K562 (cell line): Measurements from ENCODE around the gene FCHO1. TPM values are rescaled to one million over a fixed set of nuclear protein-coding genes. Genes with fewer than 3 reads are reported as not detected.

Experiments
- ATAC-seq: fragments of 200-7000 bp; cut with Tn5 transposase; 3 replicates; pipeline ENCODE4 v1.9.1; 2020; ENCODE audit warnings: moderate library complexity
- BruUV-seq: library from RNA; stranded (reverse); fragments of 400-500 nt; replicated peaks from 2 replicates; lab custom pipeline; 2021; lab: Mats Ljungman, UMichigan
- CTCF ChIA-PET: fragments of 300-600 bp; formaldehyde crosslinking; extraction: SDS; loops from one replicate; lab custom pipeline; 2021; ENCODE audit warnings: low intra/inter-chr PET ratio; lab: Yijun Ruan, JAX
- POLR2A ChIA-PET: fragments of 300-600, 350-650 bp; sonication (Branson Sonifier 250); formaldehyde crosslinking; extraction: SDS; loops from one replicate; lab custom pipeline; 2021; ENCODE audit warnings: antibody characterized with exemption, inconsistent platforms; lab: Yijun Ruan, JAX
- DNase-seq, 4 experiments: peaks; one replicate each; pipeline versions ENCODE4 v3.0.0 to v3.0.0-alpha.2; 2011 to 2018; ENCODE audit warnings: low spot score in 3 of 4, mixed read lengths in 3 of 4; ENCODE audit errors: extremely low read depth in 1 of 4
- FAIRE-seq: peaks from 2 replicates; lab custom pipeline; 2011; peaks lifted over from hg19 to GRCh38; lab: Jason Lieb, UNC
- H2AFZ ChIP-seq: 2 replicates; pipeline ENCODE4 v1.6.0; 2011; ENCODE audit warnings: low read depth, low read length, control low read depth, inconsistent platforms
- H3K27ac ChIP-seq: fragments of 200-600 bp; 3 replicates; pipeline ENCODE4 v1.8.0; 2011; ENCODE audit warnings: low read depth, mild to moderate bottlenecking, control low read depth, inconsistent platforms, low read length, moderate library complexity, mixed read lengths; ENCODE audit errors: extremely low read depth
- H3K27me3 ChIP-seq, 2 experiments: fragments of 300-600 bp in 1 of 2; 2 replicates in 1 of 2; 3 replicates in 1 of 2; pipeline versions ENCODE4 v1.6.0 to v1.8.0; 2011; ENCODE audit warnings: inconsistent platforms in 2 of 2, low read length in 2 of 2, mild to moderate bottlenecking in 1 of 2, mixed read lengths in 1 of 2, moderate library complexity in 1 of 2; ENCODE audit not compliant: control insufficient read depth in 2 of 2, insufficient read depth in 2 of 2
- H3K36me3 ChIP-seq: fragments of 300-600 bp; 3 replicates; pipeline ENCODE4 v1.8.0; 2011; ENCODE audit warnings: mild to moderate bottlenecking, low read length, inconsistent platforms; ENCODE audit not compliant: control insufficient read depth, insufficient read depth
- H3K4me1 ChIP-seq, 2 experiments: fragments of 200-600 bp in 1 of 2; replicated peaks in 1 of 2; 2 replicates in 1 of 2; 3 replicates in 1 of 2; pipeline versions ENCODE4 v1.5.1 to v1.8.0; 2011; ENCODE audit warnings: inconsistent platforms in 2 of 2, low read length in 2 of 2, mild to moderate bottlenecking in 1 of 2, mixed read lengths in 1 of 2, moderate library complexity in 1 of 2; ENCODE audit not compliant: control insufficient read depth in 2 of 2, insufficient read depth in 2 of 2
- H3K4me2 ChIP-seq: 2 replicates; pipeline ENCODE4 v1.6.1; 2011; ENCODE audit warnings: low read length, control low read depth, inconsistent platforms, mixed read lengths; ENCODE audit not compliant: insufficient read depth
- H3K4me3 ChIP-seq: fragments of 200-600 bp; sonication (generic), shearing (Covaris generic); 2 replicates; pipeline ENCODE4 v1.5.1; 2016; ENCODE audit warnings: control low read depth, inconsistent platforms
- H3K79me2 ChIP-seq: fragments of 200-600 bp; 3 replicates; pipeline ENCODE4 v1.8.0; 2011; ENCODE audit warnings: low read length, inconsistent platforms; ENCODE audit not compliant: control insufficient read depth, insufficient read depth
- H3K9ac ChIP-seq, 2 experiments: 2 replicates each; pipeline versions ENCODE4 v1.6.0 to v1.6.1; 2011; ENCODE audit warnings: low read depth in 2 of 2, low read length in 2 of 2, control low read depth in 1 of 2, inconsistent platforms in 1 of 2, mild to moderate bottlenecking in 1 of 2, mixed read lengths in 1 of 2; ENCODE audit not compliant: insufficient read depth in 1 of 2
- H3K9me1 ChIP-seq: one replicate; pipeline ENCODE4 v1.6.0; 2011; ENCODE audit warnings: inconsistent platforms, mild to moderate bottlenecking, low read length, moderate library complexity; ENCODE audit not compliant: control insufficient read depth, insufficient read depth
- H3K9me3 ChIP-seq: replicated peaks from 2 replicates; pipeline ENCODE4 v1.5.1; 2011; ENCODE audit warnings: low read depth, low read length, inconsistent platforms; ENCODE audit not compliant: control insufficient read depth, insufficient read depth
- H4K20me1 ChIP-seq: replicated peaks from 2 replicates; pipeline ENCODE4 v1.6.1; 2011; ENCODE audit warnings: low read length, inconsistent platforms, mixed read lengths; ENCODE audit not compliant: control insufficient read depth, insufficient read depth
- BDP1 ChIP-seq: IDR thresholded peaks from 3 replicates; pipeline ENCODE4 v1.6.1; 2011; ENCODE audit not compliant: insufficient read length, insufficient read depth
- DIDO1 ChIP-seq: fragments of 450-650 bp; IDR thresholded peaks from 2 replicates; pipeline ENCODE4 v1.6.1; 2016; ENCODE audit warnings: low read depth, missing biosample characterization, missing genetic modification characterization
- FOXA1 ChIP-seq: fragments of 450-650 bp; IDR thresholded peaks from 2 replicates; pipeline ENCODE4 v1.6.1; 2016; ENCODE audit warnings: mild to moderate bottlenecking, borderline replicate concordance
- KAT8 ChIP-seq: fragments of 450-650 bp; IDR thresholded peaks from 2 replicates; pipeline ENCODE4 v1.6.1; 2016; ENCODE audit warnings: low read depth, mild to moderate bottlenecking
- NR4A1 ChIP-seq, 2 experiments: fragments of 250-450 bp in 1 of 2; fragments of 450-650 bp in 1 of 2; sonication (Bioruptor Pico) in 1 of 2; IDR thresholded peaks; 2 replicates each; pipeline versions ENCODE4 v1.4.0 to v1.6.1; 2016 to 2020; ENCODE audit warnings: mild to moderate bottlenecking in 2 of 2, missing compliant biosample characterization in 1 of 2, missing genetic modification characterization in 1 of 2, moderate library complexity in 1 of 2
- PCBP2 ChIP-seq: fragments of 200-400 bp; formaldehyde crosslinking; IDR thresholded peaks from 2 replicates; pipeline ENCODE4 v1.6.1; 2018; ENCODE audit warnings: low read length, low read depth, mild to moderate bottlenecking, moderate library complexity; ENCODE audit not compliant: poor library complexity, severe bottlenecking
- POLR2B ChIP-seq: fragments of 450-650 bp; IDR thresholded peaks from 2 replicates; pipeline ENCODE4 v1.6.1; 2018; ENCODE audit warnings: low read depth; ENCODE audit not compliant: partially characterized antibody
- SAFB ChIP-seq: fragments of 200-400 bp; formaldehyde crosslinking; IDR thresholded peaks from 2 replicates; pipeline ENCODE4 v1.6.1; 2017; ENCODE audit warnings: low read depth, low read length, borderline replicate concordance
- TAF1 ChIP-seq: IDR thresholded peaks from 2 replicates; pipeline ENCODE4 v1.6.1; 2011; ENCODE audit warnings: mild to moderate bottlenecking, low read length, moderate library complexity; ENCODE audit not compliant: insufficient read depth, control insufficient read depth, severe bottlenecking; ENCODE audit errors: extremely low read depth
- ZKSCAN8 ChIP-seq: fragments of 200-800 bp; sonication (Bioruptor generic); IDR thresholded peaks from 2 replicates; pipeline ENCODE4 v1.6.1; 2016; ENCODE audit warnings: missing genetic modification characterization, missing compliant biosample characterization
- ZNF23 ChIP-seq: fragments of 250-450 bp; sonication (Bioruptor Pico); IDR thresholded peaks from 2 replicates; pipeline ENCODE4 v1.4.0; 2020; ENCODE audit warnings: mild to moderate bottlenecking
- ZNF436 ChIP-seq: fragments of 250-450, 450-650 bp; sonication (Bioruptor Pico); formaldehyde crosslinking; IDR thresholded peaks from 2 replicates; pipeline ENCODE4 v1.7.0; 2020; ENCODE audit warnings: mild to moderate bottlenecking
- ZNF583 ChIP-seq: fragments of 250-450 bp; sonication (Bioruptor Pico); IDR thresholded peaks from 2 replicates; pipeline ENCODE4 v1.4.0; 2020
- ZNF717 ChIP-seq: fragments of 250-450 bp; sonication (Bioruptor Pico); IDR thresholded peaks from 2 replicates; pipeline ENCODE4 v1.5.0; 2021
- ZNF785 ChIP-seq: fragments of 250-450 bp; sonication (Bioruptor Pico); IDR thresholded peaks from 2 replicates; pipeline ENCODE4 v1.4.0; 2020; ENCODE audit warnings: mild to moderate bottlenecking
- whole genome bisulfite sequencing: fragments of 100-300 bp; shearing (Covaris generic); methylation state at CpG from one replicate; pipeline ENCODE4 v1.1.6; 2016; ENCODE audit warnings: low coverage, mixed read lengths; ENCODE audit not compliant: insufficient coverage; ENCODE audit errors: missing lambda C conversion rate; 5-methylcytosine and 5-hydroxymethylcytosine counted together
- in situ Hi-C: fragments of 300-500 bp; cut with MboI; formaldehyde crosslinking; loops from 4 replicates; pipeline ENCODE4 v1.15.0; 2018; ENCODE audit warnings: inconsistent platforms, mixed read lengths
- intact Hi-C: fragments of 100-400 bp; cut with micrococcal nuclease; formaldehyde crosslinking; loops from 2 replicates; pipeline ENCODE4 v1.14.2; 2022
- polyA plus RNA-seq, 8 experiments: library from polyadenylated mRNA; depleted of rRNA in 4 of 8; stranded (reverse) in 5 of 8; unstranded in 3 of 8; fragments of >200 nt; fragmentation: Nextera tagmentation in 2 of 8; fragmentation: Illumina TruSeq in 1 of 8; extraction: Ambion mirVana in 2 of 8; extraction: Trizol in 1 of 8; gene quantifications; 2 replicates each; pipeline versions ENCODE4 v1.2.1 to v1.2.3, GENCODE V29; 2011 to 2014; ENCODE audit warnings: inconsistent platforms in 1 of 8, missing spikeins in 1 of 8
- total RNA-seq, 7 experiments: library from RNA; depleted of rRNA in 6 of 7; stranded (reverse); fragments of >200 nt in 6 of 7; fragmentation: Illumina TruSeq in 2 of 7; extraction: Trizol in 2 of 7; gene quantifications; 2 replicates each; pipeline versions ENCODE4 v1.2.1 to v1.2.3, GENCODE V29; 2011 to 2021; ENCODE audit warnings: low replicate concordance in 1 of 7
- TF ChIP-seq, protein P1 (sequence below): fragments of 250-450 bp; sonication (Bioruptor Pico); IDR thresholded peaks from 2 replicates; pipeline ENCODE4 v1.4.0; 2020; ENCODE audit warnings: mild to moderate bottlenecking, moderate library complexity
- TF ChIP-seq, protein P2 (sequence below): sonication (generic); formaldehyde crosslinking; IDR thresholded peaks from 2 replicates; pipeline ENCODE4 v1.9.0; 2022; ENCODE audit warnings: mild to moderate bottlenecking, missing genetic modification reagents

Gene FCHO1
- total and polyA plus RNA-seq, 9 of the 15 experiments (the other 6 are each of a cell fraction or from before 2014, with no cell fraction given) = 0.21 to 58.9 (median 18.3) TPM

DNA sequence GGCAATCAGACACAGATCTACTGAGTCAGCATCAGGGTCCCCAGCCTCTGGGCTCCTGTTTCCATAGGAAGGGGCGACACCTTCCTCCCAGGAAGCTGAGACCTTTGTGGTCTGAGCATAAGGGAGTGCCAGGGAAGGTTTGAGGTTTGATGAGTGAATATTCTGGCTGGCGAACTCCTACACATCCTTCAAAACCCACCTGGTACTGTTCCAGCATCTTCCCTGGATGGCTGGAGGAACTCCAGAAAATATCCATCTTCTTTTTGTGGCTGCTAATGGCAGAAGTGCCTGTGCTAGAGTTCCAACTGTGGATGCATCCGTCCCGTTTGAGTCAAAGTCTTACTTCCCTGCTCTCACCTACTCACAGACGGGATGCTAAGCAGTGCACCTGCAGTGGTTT is 60.8 kb downstream of the FCHO1 start (continued):
- TF ChIP-seq, protein P1, sequence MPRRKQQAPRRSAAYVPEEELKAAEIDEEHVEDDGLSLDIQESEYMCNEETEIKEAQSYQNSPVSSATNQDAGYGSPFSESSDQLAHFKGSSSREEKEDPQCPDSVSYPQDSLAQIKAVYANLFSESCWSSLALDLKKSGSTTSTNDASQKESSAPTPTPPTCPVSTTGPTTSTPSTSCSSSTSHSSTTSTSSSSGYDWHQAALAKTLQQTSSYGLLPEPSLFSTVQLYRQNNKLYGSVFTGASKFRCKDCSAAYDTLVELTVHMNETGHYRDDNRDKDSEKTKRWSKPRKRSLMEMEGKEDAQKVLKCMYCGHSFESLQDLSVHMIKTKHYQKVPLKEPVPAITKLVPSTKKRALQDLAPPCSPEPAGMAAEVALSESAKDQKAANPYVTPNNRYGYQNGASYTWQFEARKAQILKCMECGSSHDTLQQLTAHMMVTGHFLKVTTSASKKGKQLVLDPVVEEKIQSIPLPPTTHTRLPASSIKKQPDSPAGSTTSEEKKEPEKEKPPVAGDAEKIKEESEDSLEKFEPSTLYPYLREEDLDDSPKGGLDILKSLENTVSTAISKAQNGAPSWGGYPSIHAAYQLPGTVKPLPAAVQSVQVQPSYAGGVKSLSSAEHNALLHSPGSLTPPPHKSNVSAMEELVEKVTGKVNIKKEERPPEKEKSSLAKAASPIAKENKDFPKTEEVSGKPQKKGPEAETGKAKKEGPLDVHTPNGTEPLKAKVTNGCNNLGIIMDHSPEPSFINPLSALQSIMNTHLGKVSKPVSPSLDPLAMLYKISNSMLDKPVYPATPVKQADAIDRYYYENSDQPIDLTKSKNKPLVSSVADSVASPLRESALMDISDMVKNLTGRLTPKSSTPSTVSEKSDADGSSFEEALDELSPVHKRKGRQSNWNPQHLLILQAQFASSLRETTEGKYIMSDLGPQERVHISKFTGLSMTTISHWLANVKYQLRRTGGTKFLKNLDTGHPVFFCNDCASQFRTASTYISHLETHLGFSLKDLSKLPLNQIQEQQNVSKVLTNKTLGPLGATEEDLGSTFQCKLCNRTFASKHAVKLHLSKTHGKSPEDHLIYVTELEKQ (CRISPR knock-in tag) = no peak
- TF ChIP-seq ZNF23 (CRISPR knock-in tag) (no peak), ZNF785 (CRISPR knock-in tag) (no peak), ZNF583 (CRISPR knock-in tag) (no peak), FOXA1 (no peak), KAT8 (no peak)

DNA sequence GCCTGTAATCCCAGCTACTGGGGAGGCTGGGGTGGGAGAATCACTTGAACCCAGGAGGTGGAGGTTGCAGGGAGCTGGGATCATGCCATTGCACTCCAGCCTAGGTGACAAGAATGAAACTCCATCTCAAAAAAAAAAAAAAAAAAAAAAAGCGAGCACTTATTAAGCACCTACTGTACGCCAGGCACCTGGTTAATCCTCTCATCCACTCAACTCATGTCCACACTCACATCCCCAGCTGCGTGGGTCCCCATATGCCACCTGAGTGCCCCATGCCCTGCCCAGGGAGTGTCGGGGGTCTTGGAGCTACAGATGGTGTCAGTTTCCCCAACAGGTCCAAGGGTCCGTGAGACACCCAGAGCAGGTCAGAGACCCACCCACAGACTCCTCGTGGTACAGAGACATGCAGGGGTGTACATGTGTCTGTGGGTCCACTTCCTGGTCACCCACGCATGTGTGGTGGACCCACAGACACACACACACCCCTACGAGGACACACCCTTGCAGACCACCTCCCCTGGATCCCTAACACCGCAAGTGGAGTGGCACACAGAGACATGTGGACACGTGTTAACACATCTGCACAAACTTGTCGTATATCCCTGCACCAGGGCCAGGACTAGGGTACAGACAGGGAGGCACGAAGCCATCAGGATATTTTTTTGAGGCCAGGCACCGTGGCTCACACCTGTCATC is 66.5 kb downstream of the FCHO1 start:
- TF ChIP-seq ZNF717 (CRISPR knock-in tag) (no peak), PCBP2 (no peak), TAF1 (no peak), POLR2B (no peak), ZNF436 (no peak), NR4A1 (CRISPR knock-in tag; IDR thresholded peaks at IDR 0.05) (no peak), NR4A1 (tag; IDR thresholded peaks at IDR 0.05) (no peak), DIDO1 (tag) (no peak), SAFB (no peak), BDP1 (no peak), ZKSCAN8 (CRISPR knock-in tag) (peak; percentile 90)
- TF ChIP-seq, protein P2, sequence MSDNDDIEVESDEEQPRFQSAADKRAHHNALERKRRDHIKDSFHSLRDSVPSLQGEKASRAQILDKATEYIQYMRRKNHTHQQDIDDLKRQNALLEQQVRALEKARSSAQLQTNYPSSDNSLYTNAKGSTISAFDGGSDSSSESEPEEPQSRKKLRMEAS (CRISPR knock-in tag) = peak; percentile 24; the same call in 1 of the 2 replicates
- Histone ChIP-seq H3K27me3 (peaks cover 17 to 40% of the 10 kb centered on the region in 2 experiments), H3K27ac (no peak overlapping the region), H3K4me3 (no peak overlapping the region), H2AFZ (no peak overlapping the region), H3K36me3 (no peaks in the 10 kb centered on the region), H3K4me2 (no peak overlapping the region), H3K79me2 (no peaks in the 10 kb centered on the region), H3K9me1 (no peaks in the 10 kb centered on the region), H3K4me1 (peaks cover 0 to 9% of the 10 kb centered on the region in 2 experiments; a peak in 2 of 5 replicates), H3K9me3 (no peaks in the 10 kb centered on the region), H4K20me1 (no peaks in the 10 kb centered on the region), H3K9ac (peak overlapping the region in 1 of 2 experiments; percentile 2; a peak in 1 of 4 replicates)
- ChIA-PET POLR2A (no interaction called here), CTCF (no interaction called here)
- intact Hi-C loops (no loop called here), in situ Hi-C loops (no loop called here)
- DNase-seq = no peak
- WGBS = 4% methylated on average over 11 of the region's 13 CpGs
- no peak for ATAC-seq
- BruUV-seq = no TSS peak
- FAIRE-seq = no peak
